ENCODE results near the gene PAEP.
A peak's percentile ranks its signal among the peaks of the same experiment; 100 is the strongest.

The PAEP gene

GRCh38 chr9:135551456-135551855 lies 10.1 kb upstream of the PAEP start:
- no peak for DNase-seq

GRCh38 chr9:135552021-135552697 lies 9.4 kb upstream of the PAEP start:
- DNase-seq = no peak

GRCh38 chr9:135552698-135553171 lies 8.8 kb upstream of the PAEP start:
- no peak for DNase-seq

- DNase-seq = peak; percentile 59
Measured at GRCh38 chr9:135554718-135555117, 6.8 kb upstream of the PAEP start.

DNA sequence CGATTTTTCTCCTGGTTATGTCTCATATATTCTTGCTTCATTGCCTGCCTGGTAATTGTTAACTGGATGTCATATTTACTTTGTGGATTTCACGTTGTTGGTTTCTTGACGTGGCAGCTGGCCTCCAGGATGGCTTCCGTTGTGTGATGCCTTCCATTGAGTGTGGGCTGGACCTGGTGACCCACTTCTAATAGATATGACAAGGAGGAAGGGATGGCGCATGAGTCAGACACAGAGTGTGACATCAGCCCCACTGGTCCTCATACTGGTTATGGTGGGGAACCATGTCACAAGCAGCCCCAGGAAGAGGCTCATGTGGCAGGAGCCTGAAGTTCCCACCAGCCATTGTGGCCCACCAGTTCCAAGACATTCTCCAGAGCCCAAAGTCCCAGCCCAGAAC lies 6.4 kb upstream of the PAEP start:
- DNase-seq = no peak

- no peak for DNase-seq
Measured at GRCh38 chr9:135555910-135556309, 5.6 kb upstream of the PAEP start.

DNA sequence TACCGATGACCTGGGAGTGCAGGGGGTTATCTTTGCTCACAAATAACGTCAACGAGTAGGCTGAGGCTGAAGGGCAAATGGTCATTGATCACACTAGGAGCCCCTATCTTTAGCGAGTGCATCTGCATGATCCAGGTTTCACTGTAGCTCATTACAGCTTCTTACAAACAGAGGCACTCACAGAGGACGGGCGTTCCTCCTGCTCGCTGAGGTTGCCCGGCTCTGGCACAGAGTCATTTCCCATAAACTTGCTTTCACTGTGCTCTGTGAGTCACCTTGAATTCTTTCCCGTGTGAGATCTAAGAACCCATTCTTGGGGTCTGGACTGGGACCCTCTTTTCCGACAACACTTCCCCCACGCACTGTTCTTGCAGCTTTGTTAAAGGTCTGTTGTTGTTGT lies 1.9 kb upstream of the PAEP start:
- DNase-seq = no peak

- DNase-seq = no peak
Measured at GRCh38 chr9:135562235-135562745, 734 bp downstream of the PAEP start.

- DNase-seq = no peak
Measured at GRCh38 chr9:135563039-135563476, 1.5 kb downstream of the PAEP start.

DNA sequence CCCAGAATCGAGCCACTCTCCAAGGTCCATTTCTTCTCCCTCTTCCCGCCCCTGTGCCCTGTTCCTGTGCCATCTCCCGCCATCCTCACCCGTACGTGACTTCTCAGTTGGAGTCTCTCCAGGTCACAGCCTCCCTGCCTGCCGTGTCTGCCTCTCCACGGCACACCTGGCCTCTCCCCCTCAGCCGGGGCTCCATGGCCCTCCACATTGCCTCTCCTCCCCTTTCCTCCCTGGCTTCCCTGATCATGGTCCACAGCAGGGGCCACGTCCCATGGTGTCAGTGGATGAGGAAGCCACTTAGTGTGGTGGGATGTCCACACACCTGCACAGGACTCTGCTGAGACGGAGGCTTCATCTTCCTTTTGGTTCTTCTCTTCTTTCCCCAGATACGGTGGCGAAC lies 2.3 kb downstream of the PAEP start:
- no peak for DNase-seq

DNA sequence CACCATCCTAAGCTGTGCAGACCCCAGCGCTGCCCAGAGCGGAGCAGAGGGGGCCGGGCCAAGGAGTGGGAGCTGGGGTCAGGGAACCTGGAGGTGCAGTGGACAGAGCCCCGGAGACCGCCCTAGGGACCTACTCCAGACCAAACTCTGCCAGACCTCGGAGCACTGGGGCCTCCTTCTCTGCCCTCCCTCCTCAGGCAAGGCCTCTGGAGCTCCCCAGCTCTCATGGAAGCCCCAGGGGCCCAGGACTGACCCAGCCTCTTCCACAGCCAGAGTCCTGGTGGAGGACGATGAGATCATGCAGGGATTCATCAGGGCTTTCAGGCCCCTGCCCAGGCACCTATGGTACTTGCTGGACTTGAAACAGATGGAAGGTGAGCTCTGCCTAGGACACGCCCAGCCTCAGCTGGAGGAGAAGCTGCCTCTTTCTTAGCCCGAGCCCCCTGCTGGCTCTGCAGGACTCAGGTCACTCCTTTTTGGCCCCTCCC lies 3.6 kb downstream of the PAEP start:
- no peak for DNase-seq

GRCh38 chr9:135565636-135566035 lies 4.1 kb downstream of the PAEP start:
- DNase-seq = no peak

DNA sequence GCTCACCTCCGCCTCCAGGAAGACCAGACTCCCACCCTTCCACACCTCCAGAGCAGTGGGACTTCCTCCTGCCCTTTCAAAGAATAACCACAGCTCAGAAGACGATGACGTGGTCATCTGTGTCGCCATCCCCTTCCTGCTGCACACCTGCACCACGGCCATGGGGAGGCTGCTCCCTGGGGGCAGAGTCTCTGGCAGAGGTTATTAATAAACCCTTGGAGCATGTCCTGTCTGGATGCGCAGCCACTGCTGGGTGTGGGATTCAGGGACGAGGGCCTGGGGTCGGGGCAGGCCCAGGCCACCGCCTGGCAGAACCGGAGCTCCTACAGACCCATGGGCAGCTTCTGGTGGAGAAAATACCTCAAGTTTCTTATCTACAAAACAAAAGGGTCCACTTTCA lies 5.0 kb downstream of the PAEP start:
- DNase-seq = peak; percentile 9

DNA sequence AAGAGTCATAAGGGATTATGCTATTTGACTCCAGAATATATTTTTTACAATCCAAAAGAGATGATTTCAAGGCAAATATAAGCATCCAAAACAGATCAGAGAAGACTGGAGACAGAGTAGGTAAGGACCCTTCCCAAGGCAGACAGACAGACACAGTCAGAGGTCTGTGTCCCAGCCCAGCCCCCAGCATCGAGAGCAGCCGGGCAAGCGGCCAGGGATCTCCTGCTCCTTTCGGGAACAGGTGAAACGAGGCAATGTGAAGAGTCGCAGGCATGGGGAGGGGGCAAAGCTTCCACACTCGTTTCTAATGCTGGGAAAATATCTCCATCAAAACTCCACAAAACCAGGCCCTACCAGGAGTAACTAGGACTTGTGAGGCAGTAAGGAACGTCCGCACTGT lies 5.8 kb downstream of the PAEP start:
- DNase-seq = peak; percentile 55

DNA sequence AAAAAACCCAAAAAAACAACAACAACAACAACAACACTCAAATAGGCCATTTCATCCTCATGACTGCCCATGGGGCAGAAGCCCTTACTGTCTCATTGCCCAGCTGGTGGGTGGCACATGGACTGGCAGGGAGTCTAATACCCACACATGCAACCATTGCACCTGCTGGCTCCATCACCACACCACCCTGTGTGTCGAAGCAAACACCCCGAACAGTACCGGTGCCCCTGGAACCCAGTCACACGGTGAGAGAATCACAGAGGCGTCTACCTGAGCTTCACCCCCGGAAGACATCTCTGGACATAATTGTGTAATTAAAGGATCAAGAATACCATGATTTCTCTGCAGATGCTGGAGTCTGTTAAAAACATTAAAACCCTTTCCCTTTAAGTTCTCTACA lies 6.5 kb downstream of the PAEP start:
- no peak for DNase-seq

- no peak for DNase-seq
Measured at GRCh38 chr9:135570456-135570855, 8.9 kb downstream of the PAEP start.

GRCh38 chr9:135572233-135572632 lies 10.7 kb downstream of the PAEP start:
- no peak for DNase-seq

DNA sequence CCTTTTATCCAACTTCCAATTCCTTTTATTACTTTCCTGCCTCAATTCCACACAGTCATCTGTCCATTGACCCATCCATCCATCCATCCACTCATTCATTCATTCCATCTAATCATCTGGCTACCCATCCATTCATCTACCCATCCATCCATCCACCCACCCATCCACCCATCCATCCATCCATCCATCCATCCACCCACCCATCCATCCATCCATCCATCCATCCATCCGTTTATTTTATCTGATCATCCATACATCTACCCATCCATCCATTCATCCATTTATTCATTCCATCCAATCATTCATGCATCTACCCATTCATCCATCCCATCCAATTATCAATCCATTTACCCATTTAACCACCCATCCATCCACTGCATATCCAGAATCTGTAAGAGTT lies 11.6 kb downstream of the PAEP start:
- no peak for DNase-seq

DNA sequence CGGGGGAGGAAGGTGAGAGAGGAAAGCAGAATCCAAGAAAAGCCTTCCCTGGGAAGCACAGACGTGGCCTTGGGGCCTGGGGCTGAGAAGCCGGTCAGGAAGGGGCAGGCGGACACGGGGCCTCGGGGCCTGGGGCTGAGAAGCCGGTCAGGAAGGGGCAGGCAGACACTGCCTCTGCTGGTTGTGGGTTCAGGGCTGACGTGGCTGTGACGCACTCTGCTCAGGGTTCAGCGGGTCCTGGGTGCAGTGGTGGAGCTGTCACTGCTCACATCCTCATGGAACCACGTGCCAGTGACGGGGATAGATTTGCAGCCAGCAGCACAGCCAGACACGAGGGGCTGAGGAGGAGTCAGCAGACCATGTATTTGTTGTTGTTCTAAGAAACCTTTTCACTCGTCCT lies 12.8 kb downstream of the PAEP start:
- DNase-seq = no peak

- DNase-seq = no peak
Measured at GRCh38 chr9:135574943-135575342, 13.4 kb downstream of the PAEP start.

DNA sequence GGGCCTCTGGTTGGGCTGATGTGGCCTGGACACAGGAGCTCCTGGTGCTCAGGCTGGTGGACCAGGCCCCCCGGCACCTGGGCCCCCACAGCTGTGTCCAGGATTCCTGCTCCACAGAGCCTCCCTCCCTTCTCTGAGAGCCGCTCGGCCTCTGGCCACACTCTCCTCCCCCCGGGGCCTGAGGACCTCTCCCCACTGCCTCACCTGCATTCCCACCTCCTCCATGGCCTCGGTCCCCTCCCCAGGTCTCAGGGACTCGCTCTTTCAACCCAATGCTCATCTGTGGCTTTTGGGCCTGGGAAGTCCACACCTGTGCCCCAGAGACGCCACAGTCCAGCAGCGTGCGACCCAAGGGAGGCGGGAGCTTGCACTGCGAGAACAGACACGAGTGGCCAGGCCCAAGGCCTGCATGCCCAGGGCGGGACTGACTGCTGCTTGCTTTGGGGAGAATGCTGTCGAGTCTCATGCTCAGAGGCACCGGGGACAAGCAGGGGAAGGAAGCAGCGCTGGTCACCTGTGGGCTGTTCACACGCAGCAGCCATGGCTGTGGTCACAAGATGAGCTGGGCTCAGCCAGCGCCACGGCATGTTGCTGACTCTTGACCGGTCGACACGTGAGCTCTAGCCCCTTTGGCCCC lies 14.6 kb downstream of the PAEP start:
- no peak for DNase-seq

GRCh38 chr9:135577256-135577655 lies 15.7 kb downstream of the PAEP start:
- no peak for DNase-seq

- DNase-seq = no peak
Measured at GRCh38 chr9:135579356-135579755, 17.8 kb downstream of the PAEP start.

GRCh38 chr9:135579889-135580660 lies 18.5 kb downstream of the PAEP start:
- DNase-seq = no peak
